ENCODE measurements around the gene FHOD3. TPM values are rescaled to one million over a fixed set of nuclear protein-coding genes. Genes with fewer than 3 reads are reported as not detected.
A peak's percentile ranks its signal among the peaks of the same experiment; 100 is the strongest.

The FHOD3 gene
- total RNA-seq, 1 experiment from 2014 or later, result 18.1 TPM

DNA sequence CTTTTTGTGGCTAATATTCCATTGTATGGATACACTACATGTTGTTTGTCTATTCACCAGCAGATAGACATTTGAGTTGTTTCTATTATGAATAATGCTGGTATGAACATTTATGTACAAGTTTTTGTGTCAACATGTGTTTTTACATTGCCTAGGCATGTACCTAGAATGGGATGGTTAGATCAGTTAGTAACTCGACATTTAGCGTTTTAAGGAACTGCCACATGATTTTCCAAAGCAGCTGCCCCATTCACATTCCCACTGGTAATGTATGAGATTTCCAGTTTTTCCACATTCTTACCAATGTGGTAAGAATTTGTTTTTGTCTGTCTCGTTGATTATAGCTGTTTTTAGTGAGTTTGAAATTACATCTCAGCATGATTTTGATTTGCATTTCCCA, 112.8 kb downstream of the FHOD3 start:
- no peaks in the 10 kb centered on the region for H3K36me3 ChIP-seq (ENCODE audit: low read depth, low read length)
- no peaks in the 10 kb centered on the region for H3K9me3 ChIP-seq (ENCODE audit: low read length)
- CTCF ChIA-PET, result no interaction called here
- H3F3A ChIP-seq (ENCODE audit: low read length, unreplicated experiment), result no peaks in the 10 kb centered on the region
- H3K27me3 ChIP-seq (ENCODE audit: low read length), result no peaks in the 10 kb centered on the region
- BruUV-seq (replicated peaks), result no TSS peak
- no peak overlapping the region for H3K4me2 ChIP-seq (ENCODE audit: low read length)
- H3K4me1 ChIP-seq (ENCODE audit: insufficient read depth, low read length), result no peaks in the 10 kb centered on the region
- POLR2A ChIA-PET (ENCODE audit: unreplicated experiment), result no interaction called here
- H3K9me2 ChIP-seq (replicated peaks; ENCODE audit: low read length), result no peaks in the 10 kb centered on the region
- H3K27ac ChIP-seq (ENCODE audit: low read length), result no peak overlapping the region
- no peak overlapping the region for H2AFZ ChIP-seq (ENCODE audit: low read length)
- H3K79me2 ChIP-seq (ENCODE audit: low read length), result no peaks in the 10 kb centered on the region
- intact Hi-C loops (cut with micrococcal nuclease), result loop anchor here (10.0 kb wide), 1 partner anchor 316 kb away; no protein-coding TSS in a partner anchor
- TF ChIP-seq EZH2phosphoT487 (IDR thresholded peaks at IDR 0.05; ENCODE audit: borderline replicate concordance, low read length) (no peak), EZH2 (IDR thresholded peaks at IDR 0.05; ENCODE audit: low read length, unreplicated experiment) (no peak)
- TF ChIP-seq, protein P1, sequence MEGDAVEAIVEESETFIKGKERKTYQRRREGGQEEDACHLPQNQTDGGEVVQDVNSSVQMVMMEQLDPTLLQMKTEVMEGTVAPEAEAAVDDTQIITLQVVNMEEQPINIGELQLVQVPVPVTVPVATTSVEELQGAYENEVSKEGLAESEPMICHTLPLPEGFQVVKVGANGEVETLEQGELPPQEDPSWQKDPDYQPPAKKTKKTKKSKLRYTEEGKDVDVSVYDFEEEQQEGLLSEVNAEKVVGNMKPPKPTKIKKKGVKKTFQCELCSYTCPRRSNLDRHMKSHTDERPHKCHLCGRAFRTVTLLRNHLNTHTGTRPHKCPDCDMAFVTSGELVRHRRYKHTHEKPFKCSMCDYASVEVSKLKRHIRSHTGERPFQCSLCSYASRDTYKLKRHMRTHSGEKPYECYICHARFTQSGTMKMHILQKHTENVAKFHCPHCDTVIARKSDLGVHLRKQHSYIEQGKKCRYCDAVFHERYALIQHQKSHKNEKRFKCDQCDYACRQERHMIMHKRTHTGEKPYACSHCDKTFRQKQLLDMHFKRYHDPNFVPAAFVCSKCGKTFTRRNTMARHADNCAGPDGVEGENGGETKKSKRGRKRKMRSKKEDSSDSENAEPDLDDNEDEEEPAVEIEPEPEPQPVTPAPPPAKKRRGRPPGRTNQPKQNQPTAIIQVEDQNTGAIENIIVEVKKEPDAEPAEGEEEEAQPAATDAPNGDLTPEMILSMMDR (conservative IDR thresholded peaks at IDR 0.05; ENCODE audit: low read depth, low read length), result no peak
- H3K4me3 ChIP-seq (ENCODE audit: low read length), result no peak overlapping the region
- DNase-seq, result no peak
- H3K9ac ChIP-seq (ENCODE audit: low read length), result no peak overlapping the region
- no peaks in the 10 kb centered on the region for H4K20me1 ChIP-seq (ENCODE audit: low read length)
- ATAC-seq, result no peak

- Histone ChIP-seq H3K9me3 (ENCODE audit: low read length) (no peaks in the 10 kb centered on the region), H3K4me3 (ENCODE audit: low read length) (no peak overlapping the region), H3K9ac (ENCODE audit: low read length) (no peak overlapping the region), H3F3A (ENCODE audit: low read length, unreplicated experiment) (no peaks in the 10 kb centered on the region), H2AFZ (ENCODE audit: low read length) (no peak overlapping the region), H4K20me1 (ENCODE audit: low read length) (no peaks in the 10 kb centered on the region), H3K4me2 (ENCODE audit: low read length) (no peak overlapping the region), H3K4me1 (ENCODE audit: insufficient read depth, low read length) (no peaks in the 10 kb centered on the region), H3K79me2 (ENCODE audit: low read length) (no peaks in the 10 kb centered on the region), H3K27me3 (ENCODE audit: low read length) (no peaks in the 10 kb centered on the region), H3K27ac (ENCODE audit: low read length) (no peak overlapping the region), H3K36me3 (ENCODE audit: low read depth, low read length) (no peaks in the 10 kb centered on the region), H3K9me2 (replicated peaks; ENCODE audit: low read length) (no peaks in the 10 kb centered on the region)
- TF ChIP-seq, protein P1 (conservative IDR thresholded peaks at IDR 0.05; ENCODE audit: low read depth, low read length), result peak; percentile 60
- no peak for TF ChIP-seq EZH2phosphoT487 (IDR thresholded peaks at IDR 0.05; ENCODE audit: borderline replicate concordance, low read length)
- peak; percentile 37; the same call in 1 of the 2 replicates for ATAC-seq
- DNase-seq, result peak; percentile 44
- intact Hi-C loops (cut with micrococcal nuclease), result loop anchor here (1.0 to 10.0 kb wide), 3 partner anchors 115 to 317 kb away; no protein-coding TSS in a partner anchor
- ChIA-PET CTCF (no interaction called here), POLR2A (ENCODE audit: unreplicated experiment) (no interaction called here)
- BruUV-seq (replicated peaks), result no TSS peak
Observed at GRCh38 chr18:36411745-36412168, 114.2 kb downstream of the FHOD3 start.

GRCh38 chr18:36412778-36413177, 115.3 kb downstream of the FHOD3 start:
- Histone ChIP-seq H3K9me3 (ENCODE audit: low read length) (no peaks in the 10 kb centered on the region), H3K27me3 (ENCODE audit: low read length) (no peaks in the 10 kb centered on the region), H3K79me2 (ENCODE audit: low read length) (no peaks in the 10 kb centered on the region), H3K27ac (ENCODE audit: low read length) (no peak overlapping the region), H3K4me2 (ENCODE audit: low read length) (no peak overlapping the region), H3K9ac (ENCODE audit: low read length) (no peak overlapping the region), H3K9me2 (replicated peaks; ENCODE audit: low read length) (no peaks in the 10 kb centered on the region), H3K36me3 (ENCODE audit: low read depth, low read length) (no peaks in the 10 kb centered on the region), H3K4me1 (ENCODE audit: insufficient read depth, low read length) (no peaks in the 10 kb centered on the region), H4K20me1 (ENCODE audit: low read length) (no peaks in the 10 kb centered on the region), H3K4me3 (ENCODE audit: low read length) (no peak overlapping the region), H3F3A (ENCODE audit: low read length, unreplicated experiment) (no peaks in the 10 kb centered on the region), H2AFZ (ENCODE audit: low read length) (no peak overlapping the region)
- BruUV-seq (replicated peaks), result no TSS peak
- DNase-seq, result peak; percentile 44
- ATAC-seq, result peak; percentile 78
- ChIA-PET POLR2A (ENCODE audit: unreplicated experiment) (no interaction called here), CTCF (interaction anchor here (0.7 kb wide), 1 partner anchor 110 kb away, joined by 4 read pairs; no protein-coding TSS in a partner anchor)
- intact Hi-C loops (cut with micrococcal nuclease), result loop anchor here (1.0 to 10.0 kb wide), 2 partner anchors 160 to 318 kb away; no protein-coding TSS in a partner anchor
- TF ChIP-seq EZH2phosphoT487 (IDR thresholded peaks at IDR 0.05; ENCODE audit: borderline replicate concordance, low read length), result no peak
- TF ChIP-seq, protein P1 (conservative IDR thresholded peaks at IDR 0.05; ENCODE audit: low read depth, low read length), result peak; percentile 53
